ENCODE results near the gene OR4K2.

DNA sequence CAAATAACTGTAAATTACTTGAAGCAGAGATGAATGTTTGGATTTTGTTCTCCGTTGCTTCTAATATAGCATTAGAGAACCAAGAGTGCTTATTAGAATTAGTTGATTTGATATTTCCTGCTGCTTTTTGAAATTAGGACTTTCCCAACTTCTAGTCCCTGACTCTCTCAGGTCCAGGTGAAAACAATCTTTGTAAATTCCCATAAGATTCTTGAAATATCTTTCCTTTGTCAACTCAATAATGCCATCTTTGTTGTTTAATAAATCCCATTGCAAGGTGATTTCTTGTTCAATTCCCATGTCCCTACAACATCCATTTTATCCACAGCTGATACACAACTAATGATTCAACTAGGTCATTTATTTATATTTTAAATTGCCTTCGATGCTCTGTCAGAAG, at the start of gene OR4K2:
- TF ChIP-seq, protein P1, sequence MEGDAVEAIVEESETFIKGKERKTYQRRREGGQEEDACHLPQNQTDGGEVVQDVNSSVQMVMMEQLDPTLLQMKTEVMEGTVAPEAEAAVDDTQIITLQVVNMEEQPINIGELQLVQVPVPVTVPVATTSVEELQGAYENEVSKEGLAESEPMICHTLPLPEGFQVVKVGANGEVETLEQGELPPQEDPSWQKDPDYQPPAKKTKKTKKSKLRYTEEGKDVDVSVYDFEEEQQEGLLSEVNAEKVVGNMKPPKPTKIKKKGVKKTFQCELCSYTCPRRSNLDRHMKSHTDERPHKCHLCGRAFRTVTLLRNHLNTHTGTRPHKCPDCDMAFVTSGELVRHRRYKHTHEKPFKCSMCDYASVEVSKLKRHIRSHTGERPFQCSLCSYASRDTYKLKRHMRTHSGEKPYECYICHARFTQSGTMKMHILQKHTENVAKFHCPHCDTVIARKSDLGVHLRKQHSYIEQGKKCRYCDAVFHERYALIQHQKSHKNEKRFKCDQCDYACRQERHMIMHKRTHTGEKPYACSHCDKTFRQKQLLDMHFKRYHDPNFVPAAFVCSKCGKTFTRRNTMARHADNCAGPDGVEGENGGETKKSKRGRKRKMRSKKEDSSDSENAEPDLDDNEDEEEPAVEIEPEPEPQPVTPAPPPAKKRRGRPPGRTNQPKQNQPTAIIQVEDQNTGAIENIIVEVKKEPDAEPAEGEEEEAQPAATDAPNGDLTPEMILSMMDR (conservative IDR thresholded peaks at IDR 0.05; ENCODE audit: low read length), result no peak
- TF ChIP-seq EZH2phosphoT487 (IDR thresholded peaks at IDR 0.05; ENCODE audit: borderline replicate concordance, low read depth, low read length), result no peak

Measured in OCI-LY7 (cell line).